Measurements from ENCODE around the gene TSNAX.

- no peak for TF ChIP-seq CTCF (IDR thresholded peaks at IDR 0.05)
- TF ChIP-seq ZFX (IDR thresholded peaks at IDR 0.05; ENCODE audit: borderline replicate concordance) = no peak
Observed at GRCh38 chr1:231594749-231595148, 66.3 kb downstream of the TSNAX start.

Data from 22Rv1 (cell line).